Testis (tissue), 3 donors: ENCODE measurements around the gene BPIFB2. TPM values are rescaled to one million over a fixed set of nuclear protein-coding genes. Genes with fewer than 3 reads are reported as not detected.

Experiments used
- DNase-seq: peaks from one replicate; pipeline ENCODE4 v3.0.0-alpha.2; 2019
- H3K27ac ChIP-seq, 2 donors: fragments of 200-600 bp; sonication (generic); one replicate each; pipeline ENCODE4 v1.5.1; 2019
- H3K27me3 ChIP-seq: fragments of 200-600 bp; sonication (generic); one replicate; pipeline ENCODE4 v1.5.1; 2019
- H3K36me3 ChIP-seq: fragments of 200-600 bp; sonication (generic); one replicate; pipeline ENCODE4 v1.5.1; 2017; ENCODE audit warnings: low read depth; ENCODE audit errors: missing control alignments
- H3K4me1 ChIP-seq: fragments of 200-600 bp; sonication (generic); one replicate; pipeline ENCODE4 v1.5.1; 2019
- H3K4me3 ChIP-seq, 2 donors: fragments of 200-600 bp; sonication (generic); one replicate each; pipeline ENCODE4 v1.5.1; 2017 to 2019
- H3K9me3 ChIP-seq: fragments of 200-600 bp; sonication (generic); one replicate; pipeline ENCODE4 v1.5.1; 2017
- CTCF ChIP-seq, 3 experiments: fragments of 450-650 bp in 2 of 3; fragments of 200-600 bp in 1 of 3; sonication (generic) in 1 of 3; IDR thresholded peaks; one replicate each; pipeline ENCODE4 v1.5.1; 2016 to 2019; ENCODE audit warnings: antibody characterized with exemption in 3 of 3, mild to moderate bottlenecking in 2 of 3, moderate library complexity in 1 of 3
- POLR2A ChIP-seq: fragments of 450-650 bp; IDR thresholded peaks from one replicate; pipeline ENCODE4 v1.6.1; 2017; ENCODE audit warnings: antibody characterized with exemption, mild to moderate bottlenecking, moderate library complexity
- WGBS, 2 donors: methylation state at CpG; one replicate each; pipeline ENCODE4 v1.1.5; 2018; 5-methylcytosine and 5-hydroxymethylcytosine counted together
- intact Hi-C: fragments of 100-400 bp; cut with DNase I; formaldehyde crosslinking; loops from one replicate; pipeline ENCODE4 v1.15.1; 2023; ENCODE audit warnings: low total_unique reads
- polyA plus RNA-seq: library from polyadenylated mRNA; stranded (reverse); fragments of 350-450 nt; fragmentation: Illumina TruSeq; extraction: RNeasy Lipid Tissue Mini Kit (QIAGEN cat#74804); gene quantifications from one replicate; pipeline ENCODE4 v1.2.3, GENCODE V29; 2014; ENCODE audit warnings: low read depth, low replicate concordance; ENCODE audit not compliant: insufficient read depth
- total RNA-seq, 2 donors: library from RNA; depleted of rRNA; stranded (reverse); fragments of >200 nt; gene quantifications; one replicate each; pipeline ENCODE4 v1.2.3, GENCODE V29; 2016

BPIFB2 gene
- total and polyA plus RNA-seq, 3 donors from 2014 or later, result 0.56 to 1.6 (median 1.4) TPM

GRCh38 chr20:32986331-32986966, 21.1 kb upstream of the BPIFB2 start:
- no peak for DNase-seq
- no peak for TF ChIP-seq POLR2A
- TF ChIP-seq CTCF (IDR thresholded peaks at IDR 0.05), result no peak
- Histone ChIP-seq H3K27me3 (no peaks in the 10 kb centered on the region), H3K4me3 (no peak overlapping the region), H3K4me1 (peaks cover 3% of the 10 kb centered on the region), H3K9me3 (no peaks in the 10 kb centered on the region), H3K36me3 (no peaks in the 10 kb centered on the region), H3K27ac (no peak overlapping the region)
- intact Hi-C loops, result no loop called here
- WGBS, 2 donors, result 60 to 71% methylated on average over 7 to 18 of the region's 18 CpGs

- 85 to 89% methylated on average over 10 to 11 of the region's 11 CpGs for WGBS, 2 donors
- no peak overlapping the region for H3K4me3 ChIP-seq
- DNase-seq, result no peak
- H3K27ac ChIP-seq, result no peak overlapping the region
- intact Hi-C loops, result no loop called here
- H3K36me3 ChIP-seq, result no peaks in the 10 kb centered on the region
- peaks cover 3% of the 10 kb centered on the region for H3K4me1 ChIP-seq
- no peak for TF ChIP-seq POLR2A
- TF ChIP-seq CTCF (IDR thresholded peaks at IDR 0.05), result no peak
- no peaks in the 10 kb centered on the region for H3K9me3 ChIP-seq
- no peaks in the 10 kb centered on the region for H3K27me3 ChIP-seq
Observed at GRCh38 chr20:32987044-32987825, 20.3 kb upstream of the BPIFB2 start.

- Histone ChIP-seq H3K4me3 (no peak overlapping the region), H3K27me3 (no peaks in the 10 kb centered on the region), H3K9me3 (no peaks in the 10 kb centered on the region), H3K27ac (no peak overlapping the region), H3K4me1 (no peaks in the 10 kb centered on the region), H3K36me3 (no peaks in the 10 kb centered on the region)
- no peak for DNase-seq
- 88 to 89% methylated on average over 13 to 16 of the region's 16 CpGs for WGBS, 2 donors
- TF ChIP-seq POLR2A, result no peak
- no peak for TF ChIP-seq CTCF (IDR thresholded peaks at IDR 0.05)
- intact Hi-C loops, result no loop called here
Observed at GRCh38 chr20:32988008-32988407, 19.5 kb upstream of the BPIFB2 start.

GRCh38 chr20:32989507-32990283, 17.8 kb upstream of the BPIFB2 start:
- Histone ChIP-seq H3K27ac (no peak overlapping the region), H3K4me1 (no peaks in the 10 kb centered on the region), H3K4me3 (no peak overlapping the region), H3K27me3 (no peaks in the 10 kb centered on the region), H3K9me3 (no peaks in the 10 kb centered on the region), H3K36me3 (no peaks in the 10 kb centered on the region)
- TF ChIP-seq CTCF (IDR thresholded peaks at IDR 0.05) (no peak), POLR2A (no peak)
- intact Hi-C loops, result no loop called here
- WGBS, 2 donors, result 83 to 92% methylated on average over 11 to 14 of the region's 14 CpGs
- DNase-seq, result no peak
